Hypothalamus (tissue), 51 donors: ENCODE data around the gene EEF1A1.
A peak's percentile ranks its signal among the peaks of the same experiment; 100 is the strongest.
"Not testable (repeated sequence)": the region's sequence is repeated elsewhere in the genome, so short reads cannot be mapped to it uniquely, and the experiment has no call there.

Experiments used
- DNase-seq, 51 donors: peaks; one replicate each; lab custom pipeline; 2025; lab: John Stamatoyannopoulos, UW

EEF1A1 gene

DNA sequence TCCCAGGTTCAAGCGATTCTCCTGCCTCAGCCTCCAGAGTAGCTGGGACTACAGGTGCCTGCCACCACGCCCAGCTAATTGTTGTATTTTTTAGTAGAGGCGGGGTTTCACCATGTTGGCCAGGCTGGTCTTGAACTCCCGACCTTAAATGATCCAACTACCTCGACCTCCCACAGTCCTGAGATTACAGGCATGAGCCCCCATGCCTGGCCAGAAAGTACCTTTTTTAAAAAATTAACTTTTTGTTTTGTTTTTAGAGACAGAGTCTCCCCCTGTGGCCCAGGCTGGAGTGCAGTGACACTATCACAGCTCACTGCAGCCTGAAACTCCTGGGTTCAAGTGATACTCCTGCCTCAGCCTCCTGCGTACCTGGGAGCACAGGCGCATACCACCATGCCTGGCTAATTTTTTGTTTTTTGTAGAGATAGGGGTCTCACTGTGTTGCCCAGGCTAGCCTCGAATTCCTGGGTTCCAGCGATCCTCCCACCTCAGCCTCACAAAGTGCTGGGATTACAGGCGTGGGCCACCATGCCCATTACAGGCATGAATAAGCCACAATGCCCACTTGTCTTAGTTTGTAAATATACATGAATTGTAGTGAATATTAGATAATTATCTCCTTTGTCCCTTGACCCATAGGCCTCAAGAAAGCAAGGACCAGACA is 17.4 kb upstream of the EEF1A1 start:
- DNase-seq, result no peak

GRCh38 chr6:73537677-73538076 is 16.8 kb upstream of the EEF1A1 start:
- DNase-seq, result no peak

GRCh38 chr6:73534628-73535027 is 13.8 kb upstream of the EEF1A1 start:
- DNase-seq, result no peak

DNA sequence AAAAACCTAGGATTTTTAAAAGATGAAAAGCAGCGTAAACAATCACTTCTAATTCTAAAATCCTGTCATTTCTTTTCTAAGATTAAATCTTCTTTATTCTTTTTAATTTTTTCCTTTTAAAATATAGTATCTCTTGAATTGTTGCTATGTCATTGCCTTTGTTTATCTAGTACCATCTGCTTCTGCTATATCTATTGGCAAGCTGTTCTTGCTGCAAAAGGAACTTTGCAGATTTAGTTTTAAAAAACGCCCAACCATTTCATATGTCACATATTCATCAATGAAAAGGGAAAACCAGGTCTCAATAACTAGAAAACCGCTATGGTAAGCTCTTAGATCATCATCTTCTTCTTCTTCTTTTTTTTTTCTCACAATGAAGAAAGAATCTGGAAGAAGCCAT is 11.5 kb upstream of the EEF1A1 start:
- DNase-seq, result no peak

DNA sequence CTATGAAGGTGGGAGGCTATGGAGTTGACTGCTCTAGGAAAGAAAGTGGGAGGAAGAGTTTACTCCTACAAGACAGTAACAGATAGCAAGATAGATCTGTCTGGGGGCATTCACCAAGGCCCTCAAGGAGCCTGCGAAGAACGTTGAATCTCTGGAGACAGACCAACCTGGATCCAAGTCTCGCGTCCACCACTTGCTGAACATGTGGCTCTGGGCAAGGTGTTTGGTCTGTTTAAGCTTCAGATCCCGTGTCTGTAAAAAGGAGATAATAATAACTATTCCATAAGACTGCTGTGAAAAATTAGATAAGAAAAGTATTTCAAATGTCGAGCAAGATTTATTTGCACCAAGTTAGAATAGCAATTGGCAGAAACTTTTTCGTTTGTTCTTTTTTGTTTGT is 8.1 kb upstream of the EEF1A1 start:
- no peak for DNase-seq

DNA sequence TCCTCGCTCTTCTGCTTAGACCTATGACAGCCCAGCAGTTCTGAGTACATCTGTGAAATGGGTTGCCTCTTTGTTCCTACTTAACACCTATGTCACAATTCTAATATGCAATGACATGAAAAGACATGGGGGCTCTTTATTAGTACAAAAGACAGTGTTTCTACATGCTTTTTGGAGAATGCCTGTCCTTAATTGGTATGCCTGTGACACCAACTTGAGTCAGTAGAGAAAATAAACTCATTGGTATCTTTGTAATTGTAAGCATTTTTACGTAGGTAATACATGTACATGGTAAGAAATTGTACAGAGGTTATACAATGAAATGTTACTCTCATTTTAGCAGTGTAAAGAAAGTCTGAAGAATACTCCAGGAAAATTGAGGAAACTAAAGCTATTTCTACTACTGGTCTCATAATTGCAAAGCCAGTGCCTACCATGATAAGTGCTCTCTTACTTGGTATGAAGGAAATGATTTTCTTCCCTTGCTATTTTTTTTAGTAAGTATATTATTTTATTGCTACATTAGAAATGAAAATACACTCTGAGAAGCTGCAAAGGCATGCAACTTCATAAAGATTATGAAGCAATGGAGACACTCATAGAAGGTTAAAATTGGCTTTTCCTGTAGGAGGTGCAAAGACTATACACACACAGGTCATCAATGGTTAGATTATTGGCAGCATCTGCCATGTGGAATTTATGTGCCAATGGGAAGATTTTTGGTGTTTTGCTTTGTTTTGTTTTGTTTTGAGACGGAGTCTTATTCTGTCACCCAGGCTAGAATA is 4.9 kb upstream of the EEF1A1 start:
- DNase-seq, result no peak

- DNase-seq, result peak in 28 of 51 donors; percentile 3 to 55 (median 24)
Observed at GRCh38 chr6:73523434-73524123, 2.7 kb upstream of the EEF1A1 start.

GRCh38 chr6:73521351-73521985 is 636 bp upstream of the EEF1A1 start:
- DNase-seq, result peak in 33 of 51 donors; percentile 75 to 98 (median 92)

DNA sequence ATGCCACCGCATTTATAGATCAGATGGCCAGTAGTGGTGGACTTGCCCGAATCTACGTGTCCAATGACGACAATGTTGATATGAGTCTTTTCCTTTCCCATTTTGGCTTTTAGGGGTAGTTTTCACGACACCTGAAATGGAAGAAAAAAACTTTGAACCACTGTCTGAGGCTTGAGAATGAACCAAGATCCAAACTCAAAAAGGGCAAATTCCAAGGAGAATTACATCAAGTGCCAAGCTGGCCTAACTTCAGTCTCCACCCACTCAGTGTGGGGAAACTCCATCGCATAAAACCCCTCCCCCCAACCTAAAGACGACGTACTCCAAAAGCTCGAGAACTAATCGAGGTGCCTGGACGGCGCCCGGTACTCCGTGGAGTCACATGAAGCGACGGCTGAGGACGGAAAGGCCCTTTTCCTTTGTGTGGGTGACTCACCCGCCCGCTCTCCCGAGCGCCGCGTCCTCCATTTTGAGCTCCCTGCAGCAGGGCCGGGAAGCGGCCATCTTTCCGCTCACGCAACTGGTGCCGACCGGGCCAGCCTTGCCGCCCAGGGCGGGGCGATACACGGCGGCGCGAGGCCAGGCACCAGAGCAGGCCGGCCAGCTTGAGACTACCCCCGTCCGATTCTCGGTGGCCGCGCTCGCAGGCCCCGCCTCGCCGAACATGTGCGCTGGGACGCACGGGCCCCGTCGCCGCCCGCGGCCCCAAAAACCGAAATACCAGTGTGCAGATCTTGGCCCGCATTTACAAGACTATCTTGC is 725 bp downstream of the EEF1A1 start:
- DNase-seq, result peak in 46 of 51 donors; percentile 4 to 67 (median 50)

- DNase-seq, result not testable (repeated sequence)
Observed at GRCh38 chr6:73518982-73519881, 1.6 kb downstream of the EEF1A1 start.

- DNase-seq, result peak in 1 of 51 donors; percentile 6
Observed at GRCh38 chr6:73518100-73518981, 2.5 kb downstream of the EEF1A1 start.

DNA sequence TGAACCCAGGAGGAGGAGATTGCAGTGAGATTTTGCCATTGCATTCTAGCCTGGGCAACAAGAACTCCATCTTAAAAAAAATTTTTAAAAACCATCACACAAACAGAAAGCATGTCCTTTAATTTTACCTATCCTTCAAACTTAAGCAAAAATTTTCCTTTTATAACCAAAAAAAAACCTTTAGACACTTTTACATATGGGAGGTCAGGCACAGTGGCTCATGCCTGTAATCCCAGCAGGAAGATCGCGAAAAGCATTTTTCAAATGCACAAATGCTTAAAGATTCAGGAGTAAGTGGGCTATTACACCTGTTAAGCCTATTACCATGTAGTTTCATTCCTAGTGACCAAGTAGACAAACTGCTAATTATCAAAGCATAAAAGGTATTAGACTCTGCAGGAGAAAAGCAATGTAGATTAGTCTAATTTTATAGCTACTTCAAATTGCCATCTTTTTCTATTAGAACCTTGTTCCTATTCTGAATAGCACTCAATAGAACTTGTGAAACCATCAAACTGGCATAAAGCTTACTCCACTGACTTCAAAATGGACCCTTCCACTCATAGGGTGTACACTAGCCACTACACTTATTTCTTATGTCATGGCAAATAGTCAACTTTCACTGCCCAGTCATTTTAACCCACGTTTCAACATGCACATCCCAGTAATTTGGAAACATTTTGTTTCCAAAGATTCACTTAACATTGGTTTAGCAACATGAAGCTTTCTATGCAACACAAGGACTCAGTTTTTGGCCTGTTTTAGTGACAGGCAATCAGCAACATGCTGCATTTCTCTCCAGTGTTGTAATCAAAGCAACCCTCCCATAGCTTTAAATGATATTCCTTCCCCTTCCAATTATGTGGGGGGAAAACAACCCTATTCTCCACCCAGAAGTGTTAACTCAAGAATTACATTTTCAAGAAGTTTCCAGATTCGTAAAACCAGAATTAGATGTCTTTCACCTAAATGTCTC is 4.0 kb downstream of the EEF1A1 start:
- no peak for DNase-seq

DNA sequence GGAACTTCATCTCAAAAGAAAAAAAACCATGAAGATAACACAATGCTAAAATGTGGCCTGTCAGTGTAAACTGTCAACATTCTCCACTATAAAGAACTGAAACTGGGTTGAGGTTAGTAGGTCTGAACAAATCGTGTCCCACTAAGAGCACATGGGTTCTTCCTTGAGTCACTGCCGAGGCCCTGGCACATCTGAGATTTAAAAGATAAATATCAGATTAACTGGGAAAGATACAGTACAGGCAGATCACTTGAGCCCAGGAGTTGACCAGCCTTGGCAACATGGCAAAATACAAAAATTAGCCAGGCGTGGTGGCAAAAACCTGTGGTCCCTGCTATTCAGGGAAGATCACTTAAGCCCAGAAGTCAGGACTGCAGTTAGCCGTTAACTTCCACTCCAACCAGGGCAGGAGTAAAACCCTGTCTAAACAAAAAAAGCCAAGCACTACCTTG is 5.6 kb downstream of the EEF1A1 start:
- no peak for DNase-seq

DNA sequence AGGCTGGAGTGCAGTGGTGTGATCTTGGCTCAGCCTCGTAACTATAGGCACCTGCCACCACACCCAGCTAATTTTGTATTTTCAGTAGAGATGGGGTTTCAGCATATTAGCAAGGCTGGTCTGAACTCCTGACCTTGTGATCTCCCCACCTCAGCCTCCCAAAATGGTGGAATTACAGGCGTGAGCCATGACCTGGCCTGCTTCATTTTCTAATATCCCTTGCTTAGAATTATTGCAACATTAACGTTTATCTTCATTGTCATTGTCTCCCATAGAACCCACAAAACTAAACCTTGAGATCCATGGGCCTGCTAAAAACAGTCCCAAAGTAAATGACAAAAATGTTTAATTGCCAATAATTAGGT is 6.1 kb downstream of the EEF1A1 start:
- DNase-seq, result no peak

DNA sequence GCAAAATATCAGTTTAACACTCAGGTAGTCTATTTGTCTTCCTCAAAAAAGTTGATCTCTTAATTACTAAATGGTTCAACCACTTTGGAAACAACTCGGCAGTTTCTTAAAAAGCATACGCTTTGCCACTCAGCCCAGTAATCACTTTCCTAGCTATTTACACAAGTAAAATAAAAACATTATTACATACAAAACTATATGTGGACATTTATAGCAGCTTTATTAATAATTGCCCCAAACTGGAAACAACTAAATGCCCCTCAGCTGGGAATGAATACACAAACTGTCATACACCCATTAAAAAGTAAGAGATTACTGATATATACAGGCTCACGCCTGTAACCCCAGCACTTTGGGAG is 7.4 kb downstream of the EEF1A1 start:
- no peak for DNase-seq

GRCh38 chr6:73511796-73512195 is 9.0 kb downstream of the EEF1A1 start:
- no peak for DNase-seq

DNA sequence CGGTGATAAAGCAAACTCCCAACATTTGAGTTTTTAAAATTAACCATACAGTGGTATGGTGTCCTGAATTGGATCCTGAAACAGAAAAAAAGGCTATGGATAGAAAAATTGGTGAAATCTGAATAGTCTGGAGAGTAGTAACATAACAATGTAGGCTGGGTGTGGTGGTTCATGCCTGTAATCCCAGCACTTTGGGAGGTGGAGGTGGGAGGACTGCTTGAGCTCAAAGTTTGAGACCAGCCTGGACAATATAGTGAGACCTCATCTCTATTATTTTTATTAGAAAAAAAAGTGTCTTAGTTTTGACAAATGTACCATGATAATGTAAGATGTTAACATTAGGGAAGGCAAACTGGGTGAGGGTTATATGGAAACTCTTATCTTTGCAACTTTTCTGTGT is 11.0 kb downstream of the EEF1A1 start:
- no peak for DNase-seq
